OCI-LY1 (cell line): Measurements from ENCODE around the gene TRIO.

Experiments
- H2AFZ ChIP-seq: fragments of 200-600 bp; sonication (generic), shearing (Covaris generic); 2 replicates; pipeline ENCODE4 v1.6.0; 2014; ENCODE audit warnings: antibody characterized with exemption, mild to moderate bottlenecking, low read length
- H3F3A ChIP-seq: fragments of 200-600 bp; sonication (generic), shearing (Covaris generic); 2 replicates; pipeline ENCODE4 v1.6.0; 2014; ENCODE audit warnings: mild to moderate bottlenecking, antibody characterized with exemption, low read length, moderate library complexity; ENCODE audit not compliant: insufficient read depth
- H3K27ac ChIP-seq: fragments of 200-600 bp; sonication (generic); 2 replicates; pipeline ENCODE4 v1.5.1; 2014; ENCODE audit warnings: low read length, mixed run types, mild to moderate bottlenecking, low read depth; ENCODE audit not compliant: poor library complexity, severe bottlenecking
- H3K27me3 ChIP-seq: fragments of 200-600 bp; sonication (generic); 2 replicates; pipeline ENCODE4 v1.6.0; 2014; ENCODE audit warnings: antibody characterized with exemption, mild to moderate bottlenecking, low read length, moderate library complexity; ENCODE audit not compliant: insufficient read depth
- H3K36me3 ChIP-seq: fragments of 200-600 bp; sonication (generic); 2 replicates; pipeline ENCODE4 v1.6.1; 2014; ENCODE audit warnings: mild to moderate bottlenecking, antibody characterized with exemption, low read length, moderate library complexity, mixed read lengths; ENCODE audit not compliant: insufficient read depth
- H3K4me1 ChIP-seq: fragments of 200-600 bp; sonication (generic); 2 replicates; pipeline ENCODE4 v1.5.1; 2014; ENCODE audit warnings: mild to moderate bottlenecking, low read length, moderate library complexity; ENCODE audit not compliant: insufficient read depth, severe bottlenecking
- H3K4me2 ChIP-seq: fragments of 200-600 bp; sonication (generic), shearing (Covaris generic); 2 replicates; pipeline ENCODE4 v1.6.1; 2014; ENCODE audit warnings: low read length
- H3K4me3 ChIP-seq: fragments of 200-600 bp; sonication (generic); 2 replicates; pipeline ENCODE4 v1.5.1; 2014; ENCODE audit warnings: low read length, low read depth, mild to moderate bottlenecking, mixed read lengths; ENCODE audit not compliant: poor library complexity, severe bottlenecking
- H3K79me2 ChIP-seq: fragments of 200-600 bp; shearing (Covaris generic); 2 replicates; pipeline ENCODE4 v1.6.1; 2016; ENCODE audit warnings: mixed run types, low read length, mixed read lengths; ENCODE audit not compliant: insufficient read depth
- H3K9ac ChIP-seq: fragments of 200-600 bp; sonication (generic), shearing (Covaris generic); 2 replicates; pipeline ENCODE4 v1.6.1; 2014; ENCODE audit warnings: mild to moderate bottlenecking, low read length, mixed read lengths
- H3K9me2 ChIP-seq: fragments of 200-600 bp; sonication (generic), shearing (Covaris generic); 2 replicates; pipeline ENCODE4 v1.6.1; 2014; ENCODE audit warnings: low read depth, mild to moderate bottlenecking, low read length, mixed read lengths
- H3K9me3 ChIP-seq: fragments of 200-600 bp; shearing (Covaris generic); 2 replicates; pipeline ENCODE4 v1.6.1; 2014; ENCODE audit warnings: low read length, mixed read lengths
- H4K20me1 ChIP-seq: fragments of 200-600 bp; sonication (generic), shearing (Covaris generic); 2 replicates; pipeline ENCODE4 v1.6.0; 2016; ENCODE audit warnings: mild to moderate bottlenecking, low read length; ENCODE audit not compliant: insufficient read depth
- CTCF ChIP-seq: fragments of 200-600 bp; sonication (generic), shearing (Covaris generic); IDR thresholded peaks from 2 replicates; pipeline ENCODE4 v1.5.1; 2017; ENCODE audit warnings: mild to moderate bottlenecking, antibody characterized with exemption, low read length, moderate library complexity, mixed read lengths
- EZH2 ChIP-seq: fragments of 200-600 bp; sonication (generic), shearing (Covaris generic); IDR thresholded peaks from 2 replicates; pipeline ENCODE4 v1.8.0; 2017; ENCODE audit warnings: borderline replicate concordance, mixed run types, mild to moderate bottlenecking, antibody characterized with exemption, low read length, moderate library complexity, mixed read lengths

The TRIO gene

GRCh38 chr5:14475045-14475444, 331.9 kb downstream of the TRIO start:
- Histone ChIP-seq H3K27ac (no peak overlapping the region), H3F3A (no peaks in the 10 kb centered on the region), H3K9me3 (no peaks in the 10 kb centered on the region), H3K4me1 (no peaks in the 10 kb centered on the region), H3K9ac (no peak overlapping the region), H3K9me2 (no peaks in the 10 kb centered on the region), H3K4me2 (no peak overlapping the region), H3K27me3 (no peaks in the 10 kb centered on the region), H3K79me2 (no peaks in the 10 kb centered on the region), H4K20me1 (no peaks in the 10 kb centered on the region), H3K36me3 (no peaks in the 10 kb centered on the region), H3K4me3 (no peak overlapping the region), H2AFZ (no peak overlapping the region)
- TF ChIP-seq EZH2 (no peak), CTCF (no peak)

- no peak overlapping the region for H3K4me3 ChIP-seq
- H4K20me1 ChIP-seq: no peaks in the 10 kb centered on the region
- H3K9me3 ChIP-seq: no peaks in the 10 kb centered on the region
- no peaks in the 10 kb centered on the region for H3K9me2 ChIP-seq
- H3K4me1 ChIP-seq: no peaks in the 10 kb centered on the region
- no peaks in the 10 kb centered on the region for H3K36me3 ChIP-seq
- no peaks in the 10 kb centered on the region for H3K79me2 ChIP-seq
- H3K4me2 ChIP-seq: no peak overlapping the region
- no peaks in the 10 kb centered on the region for H3K27me3 ChIP-seq
- H3K9ac ChIP-seq: no peak overlapping the region
- no peak for TF ChIP-seq CTCF
- no peak for TF ChIP-seq EZH2
- no peak overlapping the region for H3K27ac ChIP-seq
- H2AFZ ChIP-seq: no peak overlapping the region
- no peaks in the 10 kb centered on the region for H3F3A ChIP-seq
These were observed 333.8 kb downstream of the TRIO start for GRCh38 chr5:14476786-14477435.

GRCh38 chr5:14479143-14479696, 336.1 kb downstream of the TRIO start:
- Histone ChIP-seq H3K36me3 (no peaks in the 10 kb centered on the region), H3K9me2 (no peaks in the 10 kb centered on the region), H3K79me2 (no peaks in the 10 kb centered on the region), H3K9ac (no peak overlapping the region), H3K4me3 (no peak overlapping the region), H2AFZ (no peak overlapping the region), H3K4me2 (no peak overlapping the region), H3F3A (no peaks in the 10 kb centered on the region), H3K4me1 (no peaks in the 10 kb centered on the region), H3K27me3 (no peaks in the 10 kb centered on the region), H3K27ac (no peak overlapping the region), H4K20me1 (no peaks in the 10 kb centered on the region), H3K9me3 (no peaks in the 10 kb centered on the region)
- TF ChIP-seq EZH2: no peak
- TF ChIP-seq CTCF: no peak
